ENCODE measurements around the gene DKK3.
A peak's percentile ranks its signal among the peaks of the same experiment; 100 is the strongest.
"Not testable (repeated sequence)": the region's sequence is repeated elsewhere in the genome, so short reads cannot be mapped to it uniquely, and the experiment has no call there.

DKK3 gene

DNA sequence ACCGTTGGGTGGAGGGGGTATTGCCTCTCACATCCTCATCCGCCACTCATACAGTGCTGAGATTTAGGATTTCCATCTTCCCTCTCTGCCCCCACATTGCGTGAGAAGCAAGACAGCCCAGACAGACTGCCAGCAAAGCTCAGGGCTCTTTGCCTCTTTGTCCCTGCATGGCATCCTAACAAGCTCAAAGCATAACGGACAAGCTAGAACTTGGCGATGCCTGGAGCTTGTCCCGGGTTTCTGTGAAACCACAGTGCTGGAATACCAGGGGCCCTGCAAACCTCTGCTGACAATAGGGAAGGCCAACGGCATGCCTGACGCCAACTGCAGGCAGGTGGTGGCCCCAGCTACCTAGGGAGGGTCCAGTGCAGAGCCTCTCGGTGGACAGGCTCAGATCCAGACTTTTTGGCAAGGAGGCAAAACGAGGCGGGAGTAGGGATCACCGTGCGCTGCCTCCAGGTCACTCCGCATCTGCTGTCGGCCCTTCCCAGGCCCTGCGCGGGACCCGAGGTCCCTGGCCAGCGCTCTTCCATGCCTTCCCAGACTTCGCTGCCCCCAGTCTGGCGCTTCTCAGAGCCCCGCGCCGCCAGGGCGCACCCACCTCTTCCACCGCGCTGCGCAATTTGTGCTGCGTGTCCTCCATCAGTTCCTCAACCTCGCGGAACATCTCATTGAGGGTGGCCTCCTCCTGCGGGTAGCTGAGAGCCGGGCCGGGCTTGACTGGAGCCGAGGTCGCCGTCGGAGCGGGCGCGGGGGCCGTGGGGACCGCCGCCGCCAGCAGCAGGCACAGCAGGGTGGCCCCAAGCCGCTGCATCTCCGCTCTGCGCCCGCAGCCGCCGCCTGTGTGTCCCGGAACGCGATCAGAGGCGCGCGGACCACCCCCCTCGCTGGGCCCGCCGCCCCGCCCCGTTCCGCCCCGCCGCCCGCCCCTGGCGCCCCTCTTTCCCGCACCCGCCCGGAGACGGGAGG lies at the start of gene DKK3:
TSS of gene DKK3 (minus strand) at position 858 of the 969 bp plus-strand sequence. CDS start at position 814, 44 bp downstream.
- no peak for DNase-seq

DNA sequence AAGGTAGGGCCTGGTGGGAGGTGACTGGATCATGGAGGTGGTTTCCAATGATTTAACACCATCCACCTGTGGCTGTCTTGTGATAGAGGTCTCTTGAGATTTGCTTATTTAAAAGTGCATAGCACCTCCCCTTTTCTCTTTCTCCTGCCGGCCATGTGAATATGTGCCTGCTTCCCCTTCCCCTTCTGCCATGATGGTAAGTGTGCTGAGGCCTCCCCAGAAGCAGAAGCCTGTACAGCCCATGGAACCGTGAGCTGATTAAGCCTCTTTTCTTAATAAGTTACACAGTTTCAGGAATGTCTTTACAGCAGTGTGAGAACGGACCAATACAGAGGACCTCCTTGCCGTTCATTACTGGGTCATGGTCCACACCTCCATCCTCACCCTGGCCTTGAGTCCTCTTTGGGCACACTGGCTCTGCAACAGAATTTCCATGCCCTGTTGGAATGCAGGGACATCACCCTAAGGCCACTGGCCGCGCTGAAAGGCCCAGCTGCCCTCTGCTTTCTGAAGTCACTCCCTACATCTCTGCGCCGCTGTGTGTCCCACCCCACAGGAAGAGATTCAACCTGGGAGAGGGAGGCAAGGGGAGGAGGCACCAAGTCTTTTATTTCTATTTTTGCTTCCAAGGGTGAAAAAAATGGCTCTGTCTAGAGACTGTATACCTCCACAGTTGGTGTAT lies 49.0 kb upstream of the DKK3 start:
- DNase-seq, result no peak

DNA sequence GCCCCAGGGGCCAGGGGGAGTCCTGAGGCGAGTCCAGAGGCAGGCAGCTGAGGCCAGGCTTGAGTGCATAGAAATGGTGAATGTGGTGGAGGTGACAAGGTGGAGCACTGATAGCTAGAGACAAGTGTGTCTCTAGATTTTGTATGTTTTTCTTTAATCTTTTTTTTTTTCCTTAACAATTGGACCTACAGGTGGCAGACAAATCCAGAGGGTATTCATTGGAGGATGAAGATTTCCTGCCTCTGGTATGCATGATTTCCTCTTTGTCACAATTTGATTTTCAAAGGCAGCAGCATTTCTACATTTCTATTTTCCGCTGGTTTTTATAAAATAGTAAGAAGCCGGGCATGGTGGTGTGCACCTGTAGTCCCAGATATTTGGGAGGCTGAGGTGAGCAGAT lies 47.7 kb upstream of the DKK3 start:
- no peak for DNase-seq

DNA sequence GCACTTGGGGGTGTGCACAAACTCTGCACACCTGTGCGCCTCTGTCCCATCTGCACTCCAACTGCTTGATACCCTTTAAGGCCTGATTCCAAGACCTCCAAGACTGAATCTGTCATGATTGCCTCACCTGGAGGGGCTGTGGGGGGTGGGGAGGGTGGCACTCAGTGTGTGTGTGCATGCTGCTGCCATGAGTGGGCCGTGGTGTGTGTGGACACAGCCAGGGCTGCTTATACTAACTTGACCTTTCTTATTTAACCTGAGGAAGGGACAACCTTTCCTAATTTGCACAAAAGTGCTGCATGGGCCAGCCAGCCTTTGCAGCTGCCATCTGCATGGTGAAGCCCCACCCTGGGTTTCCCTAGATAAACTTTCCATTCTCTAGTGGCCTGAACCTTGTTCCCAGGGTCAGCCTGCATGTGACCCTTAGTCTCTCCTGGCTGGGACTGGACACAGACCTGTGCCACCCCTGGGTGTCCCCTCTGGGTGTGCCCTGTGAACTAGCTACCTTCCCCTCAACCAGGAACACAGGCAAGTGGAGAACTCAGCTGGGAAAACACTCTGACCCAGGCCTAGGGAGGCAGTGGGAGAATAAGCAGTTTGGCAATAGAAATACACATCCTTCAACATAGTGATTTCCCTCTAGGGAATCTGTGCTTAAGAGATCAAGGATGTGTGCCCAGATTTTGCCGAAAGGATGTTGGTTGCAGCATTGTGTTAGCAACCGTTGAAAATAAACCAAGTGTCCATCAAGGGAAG lies 45.4 kb upstream of the DKK3 start:
- DNase-seq, result no peak

DNA sequence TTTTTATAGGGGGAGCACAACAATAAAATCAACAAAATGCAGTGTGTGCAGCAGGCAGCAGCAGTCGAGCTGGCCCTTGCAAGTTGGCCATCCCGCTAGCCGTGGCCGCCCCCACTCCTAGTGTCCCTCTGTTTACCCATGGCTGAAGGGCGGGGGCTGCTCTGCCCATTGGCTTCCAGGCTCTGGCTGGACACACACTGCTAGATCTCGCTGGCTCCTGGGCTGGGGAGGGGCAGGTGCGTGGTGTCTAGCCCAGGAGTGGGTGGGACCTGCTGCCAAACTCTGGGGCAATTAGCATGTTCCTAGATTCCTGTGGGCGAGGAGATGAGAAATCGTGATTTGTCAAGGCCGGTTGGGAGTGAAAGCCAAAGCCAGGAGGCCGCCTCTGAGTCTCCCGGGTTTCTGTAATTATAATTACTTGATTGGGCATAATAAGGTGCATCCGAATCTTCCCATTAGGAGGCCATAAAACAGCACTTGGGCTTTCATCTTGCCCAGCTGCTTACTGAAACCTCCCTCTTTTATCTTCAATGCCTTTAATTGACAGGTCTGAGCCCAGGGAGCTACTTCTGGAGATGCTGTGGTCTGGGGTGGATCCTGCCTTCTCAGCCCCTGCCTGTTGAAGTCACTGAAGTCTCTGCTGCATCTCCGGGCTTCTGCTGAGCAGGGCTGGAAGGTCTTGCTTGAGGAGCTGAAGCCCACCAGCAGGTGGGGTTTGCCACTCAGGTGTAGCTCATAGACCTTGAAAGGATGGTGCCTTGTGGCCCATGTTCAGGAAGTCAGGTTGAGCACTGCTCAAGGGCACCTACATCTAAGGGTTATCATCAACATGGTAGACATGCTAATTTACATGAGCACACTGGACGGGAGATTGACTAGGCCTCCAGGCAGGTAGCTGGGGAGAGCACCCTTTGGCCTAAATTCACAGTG lies 44.5 kb upstream of the DKK3 start:
- no peak for DNase-seq

DNA sequence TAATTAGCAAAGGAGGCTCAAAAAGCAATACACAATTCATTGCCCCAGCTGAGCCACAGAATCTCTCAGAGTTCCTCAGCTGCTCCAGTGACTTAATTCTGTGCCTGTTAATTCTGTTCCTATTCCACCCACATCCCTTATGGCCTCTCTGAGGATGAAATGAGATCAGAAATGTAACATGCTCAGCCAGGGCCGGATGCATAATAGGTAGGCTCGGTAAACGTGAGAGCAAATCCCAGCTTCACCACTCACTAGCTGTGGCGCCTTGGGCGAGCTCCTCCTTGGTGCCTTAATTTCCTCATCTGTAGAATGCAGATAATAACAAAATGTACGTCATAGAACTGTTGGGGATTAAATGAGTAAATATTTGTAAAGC lies 42.8 kb upstream of the DKK3 start:
- DNase-seq, result no peak

DNA sequence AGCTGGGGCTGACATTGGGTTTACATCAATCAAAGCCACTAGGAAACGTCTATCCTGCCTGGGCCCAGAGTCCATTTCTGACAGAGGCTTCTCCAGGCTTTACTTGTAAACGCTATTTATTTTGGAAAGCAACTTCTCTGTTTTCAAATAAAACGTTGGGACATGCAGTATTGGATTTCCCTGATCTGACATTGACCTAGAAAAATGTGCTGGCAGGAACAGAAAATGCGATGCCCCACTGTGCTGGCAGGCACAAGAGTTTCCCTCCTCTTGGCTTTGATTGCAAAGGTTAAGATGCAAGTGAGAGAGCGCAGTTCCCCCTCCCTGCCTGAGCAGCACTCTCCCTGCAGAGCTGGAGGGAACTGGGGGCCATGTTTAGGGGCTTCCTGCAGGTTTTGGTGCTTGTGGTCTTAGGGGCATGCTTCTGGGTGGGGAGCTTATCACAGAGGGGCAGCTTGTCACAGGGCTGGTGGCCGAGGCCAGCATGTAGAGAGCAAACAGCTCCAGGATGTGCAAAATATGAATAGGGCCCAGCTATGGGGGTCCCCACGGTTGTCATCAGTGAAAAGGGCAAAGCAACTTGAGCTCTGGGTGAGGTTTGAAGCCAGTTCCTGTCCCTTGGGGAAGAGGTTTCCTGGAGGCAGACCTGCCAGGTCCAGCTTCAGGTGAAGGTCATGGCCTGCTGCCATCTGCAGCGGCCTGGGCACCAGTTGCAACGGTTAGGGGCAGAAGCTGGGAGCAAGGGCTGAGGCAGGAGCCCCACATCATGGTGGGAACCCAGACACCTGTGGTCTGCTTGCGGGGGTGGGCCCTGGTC lies 42.3 kb upstream of the DKK3 start:
- DNase-seq, result no peak

DNA sequence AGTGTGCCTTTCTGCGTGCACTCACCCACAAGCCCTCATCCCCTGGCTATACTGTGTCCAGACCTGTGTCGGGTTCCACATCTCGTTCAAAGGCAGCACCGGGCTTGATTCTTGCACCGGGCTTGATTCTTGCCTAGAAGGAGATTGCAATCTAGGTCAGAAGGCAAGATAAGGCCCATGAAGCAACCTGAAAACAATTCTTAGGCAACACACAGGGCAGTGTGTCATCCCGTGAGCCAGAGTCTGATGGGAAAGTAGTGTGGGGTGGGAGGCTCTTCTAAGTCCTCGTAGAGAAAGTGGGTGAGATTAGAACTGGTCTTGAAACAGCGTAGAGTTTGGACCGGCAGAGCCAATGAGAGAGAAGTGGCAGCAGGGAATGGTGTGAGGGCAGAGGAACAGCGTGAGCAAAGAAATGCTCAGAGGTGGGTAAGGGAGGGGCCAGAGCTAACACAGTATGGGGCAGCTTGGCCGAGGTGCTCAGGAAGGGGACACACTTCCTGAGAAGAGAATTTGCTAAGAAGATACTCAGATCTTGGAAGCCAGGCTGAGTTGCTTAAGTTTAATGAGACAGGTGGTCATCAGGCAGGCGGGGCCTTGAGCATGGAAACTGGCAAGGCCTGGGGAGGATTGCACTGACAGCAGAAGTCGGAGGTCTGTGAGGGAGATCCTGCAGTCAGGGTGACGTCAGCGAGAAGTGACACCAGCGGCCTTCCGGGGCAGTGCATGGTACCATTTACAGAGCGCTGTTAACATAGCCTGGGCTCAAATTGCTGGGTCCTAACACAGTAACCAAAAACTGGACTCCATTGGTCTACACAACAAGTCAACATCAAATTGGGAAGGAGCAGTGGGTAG lies 40.7 kb upstream of the DKK3 start:
- no peak for DNase-seq

DNA sequence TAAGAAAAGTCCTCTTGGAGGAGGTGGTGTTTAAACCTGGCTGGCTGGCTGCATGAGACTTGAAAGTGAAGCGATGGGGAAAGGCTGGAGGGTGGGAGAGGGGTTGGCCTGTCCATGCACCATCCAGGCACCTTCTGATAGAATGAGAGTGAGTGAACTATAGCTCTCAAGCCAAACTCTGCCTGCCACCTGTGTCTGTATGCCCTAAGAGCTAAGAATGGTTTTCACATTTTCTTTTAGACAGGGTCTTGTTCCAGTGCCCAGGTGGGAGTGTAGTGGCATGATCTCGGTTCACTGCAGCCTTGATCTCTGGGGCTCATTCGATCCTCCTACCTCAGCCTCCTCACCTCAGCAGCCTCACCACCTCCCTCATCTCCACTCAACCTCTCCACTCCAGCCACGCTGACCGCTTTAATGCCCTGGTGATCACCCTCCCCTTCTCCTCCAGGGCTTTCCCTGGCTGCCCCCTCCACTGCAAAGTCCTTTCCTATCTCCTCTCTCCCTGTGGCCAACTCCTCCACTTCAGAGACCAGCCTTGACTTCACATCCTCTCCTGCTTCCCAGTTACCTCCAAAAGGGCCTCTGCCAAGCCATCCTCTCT lies 38.3 kb upstream of the DKK3 start:
- no peak for DNase-seq

DNA sequence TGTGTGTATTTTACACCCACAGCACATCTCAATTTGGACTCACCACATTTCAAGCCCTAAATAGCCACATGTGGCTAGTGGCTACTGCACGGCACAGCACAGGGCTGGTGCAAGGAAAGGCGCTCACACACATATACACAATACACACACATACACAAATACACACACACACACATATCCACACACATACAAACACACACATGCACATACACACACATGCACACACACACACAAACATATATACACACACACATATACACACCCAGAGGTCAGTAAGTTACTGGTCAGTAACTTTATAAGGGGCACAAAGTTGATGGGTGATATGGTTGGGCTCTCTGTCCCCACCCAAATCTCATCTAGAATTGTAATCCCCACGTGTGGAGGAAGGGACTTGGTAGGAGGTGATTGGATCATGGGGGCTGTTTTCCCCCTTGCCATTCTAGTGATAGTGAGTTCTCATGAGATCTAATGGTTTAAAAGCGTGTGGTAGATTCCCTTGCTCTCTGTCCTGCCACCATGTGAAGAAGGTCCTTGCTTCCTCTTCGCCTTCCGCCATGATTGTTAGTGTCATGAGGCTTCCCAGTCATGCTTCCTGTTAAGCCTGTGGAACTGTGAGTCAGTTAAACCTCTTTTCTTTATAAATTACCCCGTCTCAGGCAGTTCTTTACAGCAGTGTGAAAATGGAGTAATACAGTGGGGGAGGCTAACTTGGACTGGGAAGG lies 37.6 kb upstream of the DKK3 start:
- DNase-seq, result no peak

DNA sequence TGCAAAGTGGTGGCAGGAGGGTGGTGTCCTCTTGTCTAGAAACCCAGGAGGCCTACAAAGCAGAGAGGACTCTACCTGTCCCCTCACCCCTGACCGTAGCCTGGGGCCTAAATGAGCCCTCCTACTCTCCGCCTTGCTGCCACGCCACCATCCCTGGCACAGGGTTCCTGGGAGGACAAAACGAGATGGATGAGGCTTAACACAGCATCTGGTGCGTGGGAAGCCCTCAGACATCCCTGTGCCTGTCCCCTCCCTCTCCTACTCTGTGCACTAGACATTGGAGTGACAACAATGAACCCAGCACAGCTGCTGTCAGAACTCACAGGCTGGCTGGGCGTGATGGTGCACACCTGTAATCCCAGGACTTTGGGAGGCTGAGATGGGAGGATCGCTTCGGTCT lies 36.4 kb upstream of the DKK3 start:
- DNase-seq, result no peak

DNA sequence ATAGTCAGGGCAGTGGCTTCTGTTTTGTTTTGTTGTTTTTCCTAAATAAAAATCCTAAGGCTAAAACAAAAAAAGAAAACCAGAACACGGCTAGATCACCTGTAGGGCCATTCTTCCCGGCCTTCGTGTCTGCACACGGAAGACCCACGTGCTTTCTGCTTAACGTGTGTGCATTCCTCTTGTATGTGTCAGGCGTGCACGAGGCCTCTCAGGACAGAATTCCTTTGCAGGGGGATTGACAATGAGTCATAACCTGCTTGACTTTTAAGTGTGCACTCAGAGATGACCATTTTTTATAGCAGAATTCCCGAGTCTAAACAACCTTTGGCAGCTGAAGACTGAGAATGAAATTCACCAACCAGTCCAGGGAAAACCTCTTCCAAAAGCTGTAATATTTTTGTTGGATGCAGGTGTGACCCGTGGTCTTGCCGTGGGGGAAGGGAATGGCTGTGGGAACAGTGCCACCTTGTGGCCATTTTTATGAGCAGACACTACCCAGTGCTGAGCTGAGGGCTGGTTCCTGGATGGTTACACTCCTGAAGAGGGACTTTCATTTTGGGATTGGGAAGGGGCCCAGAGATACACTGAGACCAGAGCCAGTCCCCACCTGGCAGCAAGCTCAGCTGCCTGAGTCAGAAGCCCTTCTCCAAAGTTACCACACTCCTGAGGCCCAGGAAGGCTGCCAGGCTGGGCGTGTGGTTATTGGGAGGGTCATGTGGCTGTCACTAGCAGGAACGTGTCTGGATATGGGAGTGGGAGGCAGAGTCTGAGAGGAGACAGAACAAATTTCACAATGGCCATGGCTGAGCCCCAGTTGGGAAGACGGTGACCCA lies 35.7 kb upstream of the DKK3 start:
- DNase-seq, result peak; percentile 18

DNA sequence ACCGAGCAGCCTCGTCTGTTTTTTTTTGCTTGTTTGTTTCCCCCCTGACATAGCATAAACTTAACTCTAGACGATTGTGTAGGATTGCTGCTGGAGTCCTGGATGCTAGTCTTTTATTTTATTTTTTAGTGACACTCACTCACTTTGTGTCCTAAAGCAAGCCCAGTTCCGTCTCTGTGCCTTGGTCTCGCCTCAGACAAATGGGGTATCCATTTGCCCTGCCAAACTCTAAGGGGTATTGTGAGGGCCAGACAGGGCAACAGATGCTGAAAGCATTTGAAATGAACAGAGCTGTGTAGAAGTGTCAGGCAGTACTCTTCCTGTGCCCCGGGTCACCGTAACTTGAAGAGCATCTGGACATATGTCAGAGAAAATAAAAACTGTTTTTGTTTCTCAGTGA lies 34.8 kb upstream of the DKK3 start:
- no peak for DNase-seq

DNA sequence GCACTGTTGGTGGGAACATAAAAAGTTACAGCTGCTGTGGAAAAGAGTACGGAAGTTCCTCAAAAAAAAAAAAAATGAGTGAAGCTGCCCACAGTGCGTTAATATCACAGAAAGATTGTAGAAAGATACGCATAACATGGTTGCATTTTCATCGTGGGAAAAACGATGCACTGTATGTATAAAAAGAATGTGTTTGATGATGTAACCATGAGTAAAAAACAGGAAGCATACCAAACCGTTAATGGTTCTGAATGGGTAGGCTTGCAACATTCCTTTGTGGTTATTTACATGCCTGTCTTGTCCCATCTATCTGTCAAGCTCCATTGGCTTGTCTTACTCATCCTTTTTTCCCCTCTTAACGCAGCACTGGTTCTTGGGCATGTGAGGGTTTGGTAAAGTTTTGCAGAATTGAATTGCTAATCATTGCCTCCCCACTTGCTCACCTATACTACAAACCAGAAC lies 33.8 kb upstream of the DKK3 start:
- DNase-seq, result no peak

DNA sequence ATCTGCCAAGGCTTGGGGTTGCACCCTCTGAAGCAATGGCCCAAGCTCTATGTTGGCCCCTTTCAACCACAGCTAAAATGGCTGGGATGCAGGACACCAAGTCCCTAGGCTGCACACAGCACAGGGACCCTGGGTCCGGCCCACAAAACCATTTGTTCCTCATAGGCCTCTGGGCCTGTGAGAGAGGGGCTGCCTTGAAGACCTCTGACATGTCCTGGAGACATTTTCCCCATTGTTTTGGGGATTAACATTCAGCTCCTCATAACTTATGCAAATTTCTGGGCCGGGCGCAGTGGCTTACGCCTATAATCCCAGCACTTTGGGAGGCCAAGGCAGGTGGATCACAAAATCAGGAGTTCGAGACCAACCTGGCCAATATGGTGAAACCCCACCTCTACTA lies 32.3 kb upstream of the DKK3 start:
- not testable (repeated sequence) for DNase-seq

DNA sequence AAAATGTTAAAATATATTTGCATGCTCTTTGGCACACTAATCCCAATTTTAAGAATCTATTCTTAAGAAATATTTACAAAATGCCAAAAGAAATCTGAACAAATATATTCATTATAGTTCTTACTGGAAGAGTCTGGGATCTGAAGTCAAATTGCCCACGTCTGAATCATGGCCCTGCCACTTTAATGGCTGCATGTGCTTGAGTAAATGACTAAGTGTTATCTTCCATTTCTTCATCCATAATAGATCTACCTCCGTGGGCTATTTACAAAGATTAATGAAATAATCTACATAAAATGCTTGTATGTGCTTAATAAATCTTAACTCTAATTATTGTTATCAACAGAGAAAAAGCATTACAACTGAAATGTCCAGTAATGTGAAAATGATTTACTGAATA lies 24.5 kb upstream of the DKK3 start:
- DNase-seq, result no peak

DNA sequence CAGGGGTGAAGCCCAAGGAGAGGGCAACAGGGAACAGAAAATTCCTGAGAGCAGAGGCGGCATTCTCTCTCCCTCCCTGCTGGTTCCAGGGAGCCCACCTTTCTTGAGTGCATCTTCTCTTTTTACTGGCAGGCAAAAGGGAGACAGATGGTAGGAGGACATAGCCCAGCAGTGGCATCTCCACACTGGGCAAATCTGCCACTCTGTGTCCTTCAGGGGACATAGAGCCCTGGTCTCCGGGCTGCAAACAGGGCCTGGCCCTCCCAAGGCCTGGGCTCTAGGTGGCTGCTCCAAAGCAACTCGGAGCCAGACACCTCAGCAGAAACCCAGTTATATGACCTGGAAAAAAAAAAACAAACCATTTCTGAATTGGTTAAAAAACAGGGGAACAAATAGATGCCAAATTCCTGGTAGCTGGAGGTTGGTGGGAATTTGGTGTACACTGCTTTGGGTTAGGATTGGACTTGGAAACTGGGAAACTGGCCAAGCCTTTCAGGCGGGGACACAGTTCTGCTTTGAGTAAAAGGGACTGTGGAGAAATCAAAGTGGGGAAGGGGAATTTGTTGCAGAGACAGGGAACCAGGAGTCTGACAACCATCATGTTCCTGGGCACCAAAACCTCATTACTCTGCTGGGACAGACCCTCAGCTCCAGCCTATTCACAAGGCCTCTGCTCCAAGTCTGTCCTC lies 23.6 kb upstream of the DKK3 start:
- no peak for DNase-seq
